GM23338 (cell line): ENCODE results near the gene GRIN1. TPM values are rescaled to one million over a fixed set of nuclear protein-coding genes. Genes with fewer than 3 reads are reported as not detected.

Experiments used
- ATAC-seq: fragments of 200-7000 bp; cut with Tn5 transposase; 3 replicates; pipeline ENCODE4 v1.9.1; 2020
- DNase-seq: peaks from one replicate; pipeline ENCODE4 v3.0.0-alpha.2; 2015; ENCODE audit warnings: low spot score
- H2AFZ ChIP-seq: fragments of 200-600 bp; sonication (generic); 2 replicates; pipeline ENCODE4 v1.8.0; 2016; ENCODE audit warnings: antibody characterized with exemption, mild to moderate bottlenecking, moderate library complexity
- H3F3A ChIP-seq: fragments of 200-600 bp; sonication (generic); replicated peaks from 2 replicates; pipeline ENCODE4 v1.8.0; 2017; ENCODE audit warnings: antibody characterized with exemption, mixed run types, low read depth
- H3K27ac ChIP-seq: fragments of 200-600 bp; sonication (generic); 2 replicates; pipeline ENCODE4 v1.6.1; 2016; ENCODE audit warnings: low read depth
- H3K27me3 ChIP-seq: fragments of 200-600 bp; sonication (generic); 2 replicates; pipeline ENCODE4 v1.8.0; 2016; ENCODE audit warnings: mild to moderate bottlenecking, mixed run types, moderate library complexity; ENCODE audit not compliant: insufficient read depth
- H3K36me3 ChIP-seq: fragments of 200-600 bp; sonication (generic); 2 replicates; pipeline ENCODE4 v1.8.0; 2016; ENCODE audit warnings: mild to moderate bottlenecking; ENCODE audit not compliant: insufficient read depth
- H3K4me1 ChIP-seq: fragments of 200-600 bp; sonication (generic); 2 replicates; pipeline ENCODE4 v1.8.0; 2016; ENCODE audit warnings: mild to moderate bottlenecking, moderate library complexity; ENCODE audit not compliant: insufficient read depth
- H3K4me2 ChIP-seq: fragments of 200-600 bp; sonication (generic); 2 replicates; pipeline ENCODE4 v1.7.1; 2017; ENCODE audit warnings: mixed run types
- H3K4me3 ChIP-seq: fragments of 200-600 bp; sonication (generic); 2 replicates; pipeline ENCODE4 v1.6.1; 2016; ENCODE audit warnings: mixed run types
- H3K79me2 ChIP-seq: fragments of 200-600 bp; sonication (generic); replicated peaks from 2 replicates; pipeline ENCODE4 v1.8.0; 2017; ENCODE audit warnings: mild to moderate bottlenecking; ENCODE audit not compliant: insufficient read depth
- H3K9me2 ChIP-seq: fragments of 200-600 bp; sonication (generic); 2 replicates; pipeline ENCODE4 v1.8.0; 2017; ENCODE audit not compliant: insufficient read depth
- H4K20me1 ChIP-seq: fragments of 200-600 bp; sonication (generic); replicated peaks from 2 replicates; pipeline ENCODE4 v1.8.0; 2017; ENCODE audit warnings: mild to moderate bottlenecking; ENCODE audit not compliant: insufficient read depth
- H3K27ac Mint-ChIP-seq: 2 replicates; pipeline ENCODE4 v1.8.0; 2020; ENCODE audit warnings: inconsistent platforms, mild to moderate bottlenecking, moderate library complexity, mixed read lengths
- H3K27me3 Mint-ChIP-seq: 3 replicates; pipeline ENCODE4 v1.8.0; 2022; ENCODE audit warnings: low read depth, mild to moderate bottlenecking, moderate library complexity, mixed read lengths, inconsistent platforms; ENCODE audit not compliant: insufficient read depth, poor library complexity
- H3K36me3 Mint-ChIP-seq: 3 replicates; pipeline ENCODE4 v1.8.0; 2021; ENCODE audit warnings: low read depth, mild to moderate bottlenecking, inconsistent platforms, moderate library complexity, mixed read lengths
- H3K4me1 Mint-ChIP-seq: 3 replicates; pipeline ENCODE4 v1.8.0; 2020; ENCODE audit warnings: mild to moderate bottlenecking, inconsistent platforms, mixed read lengths
- H3K4me3 Mint-ChIP-seq: 3 replicates; pipeline ENCODE4 v1.8.0; 2021; ENCODE audit warnings: moderate library complexity, mild to moderate bottlenecking, inconsistent platforms, mixed read lengths
- H3K9me3 Mint-ChIP-seq: 3 replicates; pipeline ENCODE4 v1.8.0; 2020; ENCODE audit warnings: moderate library complexity, mild to moderate bottlenecking, inconsistent platforms, mixed read lengths
- CREB1 ChIP-seq: fragments of 250-450 bp; sonication (Bioruptor Pico); IDR thresholded peaks from 2 replicates; pipeline ENCODE4 v1.5.0; 2020; ENCODE audit warnings: low read depth, mild to moderate bottlenecking, moderate library complexity
- CTCF ChIP-seq, 2 experiments: fragments of 200-600 bp in 1 of 2; sonication (generic) in 1 of 2; conservative IDR thresholded peaks; 2 replicates each; pipeline versions ENCODE4 v1.5.1 to v1.6.1; 2016 to 2017; ENCODE audit warnings: antibody characterized with exemption in 2 of 2, low read depth in 2 of 2, mild to moderate bottlenecking in 2 of 2, moderate library complexity in 1 of 2
- ETS1 ChIP-seq: IDR thresholded peaks from 2 replicates; pipeline ENCODE4 v1.6.1; 2016; ENCODE audit warnings: antibody characterized with exemption
- EZH2 ChIP-seq: fragments of 200-600 bp; sonication (generic); IDR thresholded peaks from one replicate; pipeline ENCODE4 v1.8.0; 2017; ENCODE audit warnings: antibody characterized with exemption, mild to moderate bottlenecking, low read depth; ENCODE audit not compliant: unreplicated experiment
- EZH2phosphoT487 ChIP-seq: fragments of 200-600 bp; sonication (generic); IDR thresholded peaks from one replicate; pipeline ENCODE4 v1.8.1; 2018; ENCODE audit warnings: antibody characterized with exemption; ENCODE audit not compliant: unreplicated experiment
- JUNB ChIP-seq: IDR thresholded peaks from one replicate; pipeline ENCODE4 v1.6.1; 2016; ENCODE audit warnings: antibody characterized with exemption; ENCODE audit not compliant: unreplicated experiment
- NANOG ChIP-seq: IDR thresholded peaks from 2 replicates; pipeline ENCODE4 v1.6.1; 2016; ENCODE audit warnings: antibody characterized with exemption, borderline replicate concordance
- POLR2AphosphoS5 ChIP-seq: IDR thresholded peaks from 2 replicates; pipeline ENCODE4 v1.6.1; 2016; ENCODE audit warnings: antibody characterized with exemption, low read depth
- REST ChIP-seq: IDR thresholded peaks from one replicate; pipeline ENCODE4 v1.6.1; 2018; ENCODE audit warnings: antibody characterized with exemption; ENCODE audit not compliant: unreplicated experiment
- STAT1 ChIP-seq: IDR thresholded peaks from one replicate; pipeline ENCODE4 v1.6.1; 2016; ENCODE audit warnings: antibody characterized with exemption; ENCODE audit not compliant: unreplicated experiment
- ZNF114 ChIP-seq: fragments of 250-450 bp; sonication (Bioruptor Pico); IDR thresholded peaks from 2 replicates; pipeline ENCODE4 v1.5.0; 2020; ENCODE audit warnings: mild to moderate bottlenecking, moderate library complexity
- ZNF331 ChIP-seq: fragments of 250-450 bp; sonication (Bioruptor Pico); IDR thresholded peaks from 2 replicates; pipeline ENCODE4 v1.5.0; 2020; ENCODE audit warnings: low read depth, mild to moderate bottlenecking, moderate library complexity
- ZNF462 ChIP-seq: fragments of 250-450 bp; sonication (Bioruptor Pico); IDR thresholded peaks from 2 replicates; pipeline ENCODE4 v1.5.0; 2020; ENCODE audit warnings: mild to moderate bottlenecking, moderate library complexity
- polyA plus RNA-seq: library from polyadenylated mRNA; unstranded; fragments of >200 nt; fragmentation: Nextera tagmentation; extraction: Ambion mirVana; gene quantifications from 2 replicates; pipeline ENCODE4 v1.2.1, GENCODE V29; 2016
- total RNA-seq: library from RNA; depleted of rRNA; stranded (reverse); fragments of >200 nt; shearing (Covaris generic); gene quantifications from 2 replicates; pipeline ENCODE4 v1.2.3, GENCODE V29; 2014

GRIN1 gene
- total and polyA plus RNA-seq, 2 experiments from 2014 or later: 2.7 to 5.5 TPM

- no peaks in the 10 kb centered on the region for H3K9me3 Mint-ChIP-seq
- ATAC-seq (no peak), DNase-seq (no peak)
- no peaks in the 10 kb centered on the region for H4K20me1 ChIP-seq
- peaks cover 5% of the 10 kb centered on the region for H3K4me1 Mint-ChIP-seq
- H3K27me3 Mint-ChIP-seq: peaks cover 32% of the 10 kb centered on the region
- no peaks in the 10 kb centered on the region; the same call in 1 of the 2 replicates for H3K4me1 ChIP-seq
- no peak for TF ChIP-seq CTCF (conservative IDR thresholded peaks at IDR 0.05; ENCODE audit: low read depth in 2 of 2)
- TF ChIP-seq ZNF462 (CRISPR knock-in tag): no peak
- TF ChIP-seq NANOG: no peak
- no peak for TF ChIP-seq POLR2AphosphoS5
- no peak for TF ChIP-seq REST
- no peak for TF ChIP-seq ETS1
- TF ChIP-seq EZH2: no peak
- no peak for TF ChIP-seq CREB1 (CRISPR knock-in tag)
- no peak for TF ChIP-seq ZNF114
- TF ChIP-seq ZNF331 (CRISPR knock-in tag): no peak
- no peak for TF ChIP-seq JUNB
- TF ChIP-seq STAT1: no peak
- no peak for TF ChIP-seq EZH2phosphoT487
- no peak overlapping the region for H3K27ac ChIP-seq
- no peak overlapping the region for H2AFZ ChIP-seq
- peaks cover 4% of the 10 kb centered on the region; the same call in 1 of the 3 replicates for H3K36me3 Mint-ChIP-seq
- no peak overlapping the region for H3K4me3 ChIP-seq
- H3K4me3 Mint-ChIP-seq: no peak overlapping the region
- no peak overlapping the region for H3K4me2 ChIP-seq
- no peak overlapping the region for H3K27ac Mint-ChIP-seq
- H3K9me2 ChIP-seq: no peaks in the 10 kb centered on the region
- no peaks in the 10 kb centered on the region for H3K79me2 ChIP-seq
- peaks cover 7% of the 10 kb centered on the region; the same call in 1 of the 2 replicates for H3F3A ChIP-seq
- H3K36me3 ChIP-seq: no peaks in the 10 kb centered on the region
- peaks cover 35% of the 10 kb centered on the region for H3K27me3 ChIP-seq
These were observed 34.2 kb downstream of the GRIN1 start for GRCh38 chr9:137172901-137173795.
